ENCODE data around the gene GPC4.

The GPC4 gene

GRCh38 chrX:133415276-133416105 lies at the start of gene GPC4:
TSS of gene GPC4 (minus strand) at chrX:133415489. CDS start at chrX:133414965, 524 bp downstream.
- peak in 37 of 56 donors; percentile 0 to 51 (median 9) for DNase-seq

- DNase-seq = no peak
Observed at GRCh38 chrX:133461231-133461630, 45.9 kb upstream of the GPC4 start.

GRCh38 chrX:133454924-133455323 lies 39.6 kb upstream of the GPC4 start:
- no peak for DNase-seq

- DNase-seq = no peak
Observed at GRCh38 chrX:133454491-133454914, 39.2 kb upstream of the GPC4 start.

- no peak for DNase-seq
Observed at GRCh38 chrX:133448512-133449076, 33.3 kb upstream of the GPC4 start.

GRCh38 chrX:133444952-133445831 lies 29.9 kb upstream of the GPC4 start:
- DNase-seq = no peak

- DNase-seq = no peak
Observed at GRCh38 chrX:133444196-133444595, 28.9 kb upstream of the GPC4 start.

- no peak for DNase-seq
Observed at GRCh38 chrX:133440797-133441163, 25.5 kb upstream of the GPC4 start.

GRCh38 chrX:133440081-133440796 lies 24.9 kb upstream of the GPC4 start:
- DNase-seq = no peak

- no peak for DNase-seq
Observed at GRCh38 chrX:133437766-133438165, 22.5 kb upstream of the GPC4 start.

GRCh38 chrX:133437356-133437755 lies 22.1 kb upstream of the GPC4 start:
- no peak for DNase-seq

- peak in 12 of 56 donors; percentile 0 to 14 (median 6) for DNase-seq
Observed at GRCh38 chrX:133435544-133436124, 20.3 kb upstream of the GPC4 start.

GRCh38 chrX:133434197-133434820 lies 19.0 kb upstream of the GPC4 start:
- DNase-seq = peak in 1 of 56 donors; percentile 2

GRCh38 chrX:133419911-133420310 lies 4.6 kb upstream of the GPC4 start:
- no peak for DNase-seq

GRCh38 chrX:133418588-133418987 lies 3.3 kb upstream of the GPC4 start:
- no peak for DNase-seq

- no peak for DNase-seq
Observed at GRCh38 chrX:133417364-133417763, 2.1 kb upstream of the GPC4 start.

GRCh38 chrX:133414406-133415275 lies 648 bp downstream of the GPC4 start:
- peak in 6 of 56 donors; percentile 1 to 29 (median 5) for DNase-seq

GRCh38 chrX:133413218-133413925 lies 1.9 kb downstream of the GPC4 start:
- DNase-seq = no peak

- no peak for DNase-seq
Observed at GRCh38 chrX:133412665-133413064, 2.6 kb downstream of the GPC4 start.
